Measurements from ENCODE around the gene NUCB2. TPM values are rescaled to one million over a fixed set of nuclear protein-coding genes. Genes with fewer than 3 reads are reported as not detected.

The NUCB2 gene
- total RNA-seq, 2 experiments from 2014 or later = 42.4 to 73.0 TPM

DNA sequence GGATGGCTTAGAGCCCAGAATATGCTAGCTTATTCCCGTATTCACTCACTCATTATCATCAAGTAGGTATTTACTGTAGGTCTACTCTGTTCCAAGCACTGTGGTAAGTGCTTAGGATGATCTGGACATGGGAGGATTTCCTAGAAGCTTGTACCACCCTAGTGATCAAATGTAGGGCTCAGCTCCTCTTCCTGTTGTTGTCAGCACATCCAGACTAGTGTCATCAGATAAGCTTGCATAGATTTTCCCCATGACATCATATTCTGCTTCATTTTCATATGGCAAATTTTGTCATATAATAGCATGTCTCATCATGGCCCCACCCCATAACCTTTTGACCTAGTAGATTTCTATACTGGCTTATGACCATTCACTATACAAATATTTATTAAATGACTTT is 19.3 kb upstream of the NUCB2 start:
- CTCF ChIA-PET (ENCODE audit: unreplicated experiment) = no interaction called here
- H3K79me2 ChIP-seq (ENCODE audit: insufficient read depth, low read depth, low read length) = no peaks in the 10 kb centered on the region
- no peak overlapping the region for H3K27ac ChIP-seq (ENCODE audit: low read depth, low read length, poor library complexity, severe bottlenecking)
- no peak overlapping the region for H3K4me3 ChIP-seq (ENCODE audit: low read depth, low read length, poor library complexity, severe bottlenecking)
- H3K4me2 ChIP-seq (ENCODE audit: low read length) = no peak overlapping the region
- POLR2A ChIA-PET = interaction anchor here (1.3 kb wide), 1 partner anchor 108 kb away, joined by 3 read pairs; no protein-coding TSS in a partner anchor
- H3K9me3 ChIP-seq (ENCODE audit: low read length) = no peaks in the 10 kb centered on the region
- H3K4me1 ChIP-seq (ENCODE audit: insufficient read depth, low read length, poor library complexity, severe bottlenecking) = no peaks in the 10 kb centered on the region
- H3K9me2 ChIP-seq (ENCODE audit: insufficient read depth, low read length) = no peaks in the 10 kb centered on the region
- no peaks in the 10 kb centered on the region for H3K36me3 ChIP-seq (ENCODE audit: insufficient read depth, low read length)
- intact Hi-C loops (cut with micrococcal nuclease; ENCODE audit: unreplicated experiment) = no loop called here
- no peaks in the 10 kb centered on the region for H4K20me1 ChIP-seq (ENCODE audit: insufficient read depth, low read length)
- no TSS peak for BruUV-seq (replicated peaks)
- DNase-seq (ENCODE audit: low spot score) = no peak
- TF ChIP-seq EZH2phosphoT487 (IDR thresholded peaks at IDR 0.05; ENCODE audit: borderline replicate concordance, low read depth, low read length) = no peak
- TF ChIP-seq, protein P1, sequence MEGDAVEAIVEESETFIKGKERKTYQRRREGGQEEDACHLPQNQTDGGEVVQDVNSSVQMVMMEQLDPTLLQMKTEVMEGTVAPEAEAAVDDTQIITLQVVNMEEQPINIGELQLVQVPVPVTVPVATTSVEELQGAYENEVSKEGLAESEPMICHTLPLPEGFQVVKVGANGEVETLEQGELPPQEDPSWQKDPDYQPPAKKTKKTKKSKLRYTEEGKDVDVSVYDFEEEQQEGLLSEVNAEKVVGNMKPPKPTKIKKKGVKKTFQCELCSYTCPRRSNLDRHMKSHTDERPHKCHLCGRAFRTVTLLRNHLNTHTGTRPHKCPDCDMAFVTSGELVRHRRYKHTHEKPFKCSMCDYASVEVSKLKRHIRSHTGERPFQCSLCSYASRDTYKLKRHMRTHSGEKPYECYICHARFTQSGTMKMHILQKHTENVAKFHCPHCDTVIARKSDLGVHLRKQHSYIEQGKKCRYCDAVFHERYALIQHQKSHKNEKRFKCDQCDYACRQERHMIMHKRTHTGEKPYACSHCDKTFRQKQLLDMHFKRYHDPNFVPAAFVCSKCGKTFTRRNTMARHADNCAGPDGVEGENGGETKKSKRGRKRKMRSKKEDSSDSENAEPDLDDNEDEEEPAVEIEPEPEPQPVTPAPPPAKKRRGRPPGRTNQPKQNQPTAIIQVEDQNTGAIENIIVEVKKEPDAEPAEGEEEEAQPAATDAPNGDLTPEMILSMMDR (conservative IDR thresholded peaks at IDR 0.05; ENCODE audit: low read length) = no peak
- no peak overlapping the region for H2AFZ ChIP-seq (ENCODE audit: low read length)

DNA sequence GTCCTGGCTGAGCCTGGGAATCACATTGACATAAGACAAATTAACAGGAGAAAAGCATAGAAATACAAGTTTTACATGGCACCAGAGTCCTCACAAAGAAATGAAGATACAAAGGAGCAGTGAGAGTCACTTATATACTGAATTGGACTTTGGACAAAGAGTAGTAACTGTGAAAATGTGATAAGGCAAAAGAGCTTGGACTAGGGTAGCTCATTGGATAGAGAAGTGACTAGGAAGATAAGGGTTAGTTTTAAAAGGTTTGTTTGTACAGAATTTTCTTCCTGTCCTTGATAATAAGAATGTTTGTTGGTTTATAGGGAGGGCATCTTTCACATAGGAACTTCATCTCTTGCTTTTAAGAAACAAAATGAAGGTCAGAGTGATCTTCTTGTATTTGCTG is 17.9 kb upstream of the NUCB2 start:
- Histone ChIP-seq H3K4me3 (ENCODE audit: low read depth, low read length, poor library complexity, severe bottlenecking) (no peak overlapping the region), H3K27ac (ENCODE audit: low read depth, low read length, poor library complexity, severe bottlenecking) (no peak overlapping the region), H3K4me1 (ENCODE audit: insufficient read depth, low read length, poor library complexity, severe bottlenecking) (no peaks in the 10 kb centered on the region), H3K36me3 (ENCODE audit: insufficient read depth, low read length) (no peaks in the 10 kb centered on the region), H4K20me1 (ENCODE audit: insufficient read depth, low read length) (no peaks in the 10 kb centered on the region), H3K4me2 (ENCODE audit: low read length) (no peak overlapping the region), H3K79me2 (ENCODE audit: insufficient read depth, low read depth, low read length) (no peaks in the 10 kb centered on the region), H3K9me2 (ENCODE audit: insufficient read depth, low read length) (no peaks in the 10 kb centered on the region), H3K9me3 (ENCODE audit: low read length) (no peaks in the 10 kb centered on the region), H2AFZ (ENCODE audit: low read length) (no peak overlapping the region)
- TF ChIP-seq, protein P1 (conservative IDR thresholded peaks at IDR 0.05; ENCODE audit: low read length) = no peak
- TF ChIP-seq EZH2phosphoT487 (IDR thresholded peaks at IDR 0.05; ENCODE audit: borderline replicate concordance, low read depth, low read length) = no peak
- POLR2A ChIA-PET = interaction anchor here (0.6 kb wide), 1 partner anchor 76 kb away, joined by 3 read pairs; no protein-coding TSS in a partner anchor
- intact Hi-C loops (cut with micrococcal nuclease; ENCODE audit: unreplicated experiment) = no loop called here
- no TSS peak for BruUV-seq (replicated peaks)
- CTCF ChIA-PET (ENCODE audit: unreplicated experiment) = no interaction called here
- no peak for DNase-seq (ENCODE audit: low spot score)

DNA sequence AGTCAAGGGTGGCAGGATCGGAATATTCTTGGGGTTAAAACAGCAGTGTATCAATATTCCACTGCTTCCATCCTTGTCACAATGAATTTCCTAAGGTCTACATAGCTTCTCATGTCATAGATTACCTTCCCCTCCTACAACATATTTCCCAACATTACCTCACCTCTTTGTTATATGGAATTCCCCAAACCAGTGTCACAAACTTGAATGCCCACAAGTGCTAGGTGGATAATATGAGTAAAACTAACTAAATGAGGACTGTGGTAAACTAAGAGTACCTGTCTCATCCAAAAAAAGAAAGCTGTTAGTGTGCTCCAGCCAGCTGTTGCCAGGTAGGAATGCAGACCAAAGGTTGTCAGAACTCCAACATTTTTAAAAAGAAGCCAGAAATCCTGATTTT is 17.0 kb upstream of the NUCB2 start:
- TF ChIP-seq, protein P1 (conservative IDR thresholded peaks at IDR 0.05; ENCODE audit: low read length) = no peak
- no peak for TF ChIP-seq EZH2phosphoT487 (IDR thresholded peaks at IDR 0.05; ENCODE audit: borderline replicate concordance, low read depth, low read length)
- Histone ChIP-seq H3K36me3 (ENCODE audit: insufficient read depth, low read length) (no peaks in the 10 kb centered on the region), H2AFZ (ENCODE audit: low read length) (no peak overlapping the region), H3K27ac (ENCODE audit: low read depth, low read length, poor library complexity, severe bottlenecking) (no peak overlapping the region), H3K9me3 (ENCODE audit: low read length) (no peaks in the 10 kb centered on the region), H4K20me1 (ENCODE audit: insufficient read depth, low read length) (no peaks in the 10 kb centered on the region), H3K4me1 (ENCODE audit: insufficient read depth, low read length, poor library complexity, severe bottlenecking) (no peaks in the 10 kb centered on the region), H3K9me2 (ENCODE audit: insufficient read depth, low read length) (no peaks in the 10 kb centered on the region), H3K4me2 (ENCODE audit: low read length) (no peak overlapping the region), H3K79me2 (ENCODE audit: insufficient read depth, low read depth, low read length) (no peaks in the 10 kb centered on the region), H3K4me3 (ENCODE audit: low read depth, low read length, poor library complexity, severe bottlenecking) (no peak overlapping the region)
- no TSS peak for BruUV-seq (replicated peaks)
- DNase-seq (ENCODE audit: low spot score) = no peak
- CTCF ChIA-PET (ENCODE audit: unreplicated experiment) = no interaction called here
- intact Hi-C loops (cut with micrococcal nuclease; ENCODE audit: unreplicated experiment) = no loop called here
- POLR2A ChIA-PET = no interaction called here

Data from OCI-LY7 (cell line).